Osteocyte (in vitro differentiated cells): ENCODE data around the gene VPS37B. TPM values are rescaled to one million over a fixed set of nuclear protein-coding genes. Genes with fewer than 3 reads are reported as not detected.

Source experiments
- DNase-seq: peaks from one replicate; pipeline ENCODE4 v3.0.0; 2021; ENCODE audit warnings: mixed read lengths; ENCODE audit not compliant: unreplicated experiment; ENCODE audit errors: extremely low spot score
- H3K27ac Mint-ChIP-seq: one replicate; pipeline ENCODE4 v1.8.0; 2021; ENCODE audit warnings: mild to moderate bottlenecking, mixed read lengths; ENCODE audit not compliant: unreplicated experiment
- H3K27me3 Mint-ChIP-seq: one replicate; pipeline ENCODE4 v1.8.0; 2021; ENCODE audit warnings: mixed read lengths; ENCODE audit not compliant: unreplicated experiment
- H3K36me3 Mint-ChIP-seq: one replicate; pipeline ENCODE4 v1.8.0; 2021; ENCODE audit warnings: mixed read lengths; ENCODE audit not compliant: unreplicated experiment
- H3K4me1 Mint-ChIP-seq: one replicate; pipeline ENCODE4 v1.8.0; 2021; ENCODE audit warnings: mixed read lengths; ENCODE audit not compliant: unreplicated experiment
- H3K4me3 Mint-ChIP-seq: one replicate; pipeline ENCODE4 v1.8.0; 2021; ENCODE audit warnings: mild to moderate bottlenecking, moderate library complexity, mixed read lengths; ENCODE audit not compliant: unreplicated experiment
- H3K9me3 Mint-ChIP-seq: one replicate; pipeline ENCODE4 v1.8.0; 2021; ENCODE audit warnings: mixed read lengths; ENCODE audit not compliant: unreplicated experiment
- CTCF ChIP-seq: fragments of 200-600 bp; sonication (generic); IDR thresholded peaks from 2 replicates; pipeline ENCODE4 v1.5.0; 2021; ENCODE audit warnings: antibody characterized with exemption, mild to moderate bottlenecking, moderate library complexity
- total RNA-seq: library from RNA; stranded (reverse); gene quantifications from 2 replicates; pipeline ENCODE4 v1.2.1, GENCODE V29; 2021

The VPS37B gene
- total RNA-seq, 1 donor from 2014 or later = 27.5 TPM

DNA sequence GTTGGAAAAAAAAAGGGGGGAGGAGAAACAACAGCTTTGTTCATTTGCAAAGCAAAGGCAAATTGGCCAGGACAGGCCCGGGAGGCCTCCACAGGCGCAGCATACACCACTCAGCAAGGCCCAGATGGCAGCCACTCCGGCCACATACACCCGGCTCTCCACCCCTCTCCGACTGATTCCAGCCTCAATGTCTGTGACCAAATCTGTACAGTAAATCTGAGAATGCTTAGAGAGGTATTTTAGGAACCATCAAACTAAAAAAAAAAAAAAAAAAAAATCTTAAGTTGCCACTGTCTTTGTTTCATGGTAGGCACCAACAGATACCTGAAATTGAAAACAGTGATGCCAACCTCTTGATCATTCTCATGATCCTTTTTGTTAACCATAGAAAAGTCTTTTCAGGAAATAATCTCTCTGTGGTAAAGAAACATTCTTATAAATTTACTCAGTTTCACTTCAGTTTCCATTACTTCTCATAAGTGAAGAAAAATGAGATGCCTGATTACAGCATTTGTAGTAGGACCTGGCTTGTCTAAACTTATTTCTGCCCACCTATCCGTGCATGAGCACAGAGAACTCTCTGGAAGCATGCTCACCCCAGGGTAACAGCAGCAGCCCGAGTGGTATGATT, 20.2 kb downstream of the VPS37B start:
- no peak overlapping the region for H3K4me3 Mint-ChIP-seq
- no peak for DNase-seq
- H3K27ac Mint-ChIP-seq = peak overlapping the region; percentile 59
- H3K4me1 Mint-ChIP-seq = peaks cover 70% of the 10 kb centered on the region
- no peaks in the 10 kb centered on the region for H3K9me3 Mint-ChIP-seq
- peaks cover 2% of the 10 kb centered on the region for H3K36me3 Mint-ChIP-seq
- TF ChIP-seq CTCF = no peak
- H3K27me3 Mint-ChIP-seq = no peaks in the 10 kb centered on the region

DNA sequence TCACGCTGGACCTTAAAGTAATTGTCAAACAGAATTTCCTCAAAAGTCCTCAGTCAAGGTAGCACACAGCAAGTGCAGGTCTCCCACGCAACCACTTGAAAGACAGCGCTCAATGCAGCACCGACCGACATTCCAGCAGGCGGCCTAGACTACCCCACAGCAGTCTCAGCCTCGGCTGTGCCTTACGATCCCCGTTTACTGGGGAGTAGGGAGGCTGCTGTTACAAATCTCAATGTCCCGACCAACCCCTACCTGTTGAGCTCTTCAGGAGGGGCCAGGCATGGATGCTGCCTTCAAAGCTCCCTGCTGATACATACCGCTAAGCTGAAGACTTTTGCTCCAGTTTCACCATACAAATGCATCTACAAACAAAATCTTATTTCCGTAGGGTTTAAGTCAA, 21.8 kb downstream of the VPS37B start:
- no peak for TF ChIP-seq CTCF
- no peak overlapping the region for H3K27ac Mint-ChIP-seq
- H3K4me3 Mint-ChIP-seq = no peak overlapping the region
- peaks cover 10% of the 10 kb centered on the region for H3K36me3 Mint-ChIP-seq
- H3K4me1 Mint-ChIP-seq = peaks cover 70% of the 10 kb centered on the region
- DNase-seq = no peak
- H3K9me3 Mint-ChIP-seq = no peaks in the 10 kb centered on the region
- no peaks in the 10 kb centered on the region for H3K27me3 Mint-ChIP-seq

DNA sequence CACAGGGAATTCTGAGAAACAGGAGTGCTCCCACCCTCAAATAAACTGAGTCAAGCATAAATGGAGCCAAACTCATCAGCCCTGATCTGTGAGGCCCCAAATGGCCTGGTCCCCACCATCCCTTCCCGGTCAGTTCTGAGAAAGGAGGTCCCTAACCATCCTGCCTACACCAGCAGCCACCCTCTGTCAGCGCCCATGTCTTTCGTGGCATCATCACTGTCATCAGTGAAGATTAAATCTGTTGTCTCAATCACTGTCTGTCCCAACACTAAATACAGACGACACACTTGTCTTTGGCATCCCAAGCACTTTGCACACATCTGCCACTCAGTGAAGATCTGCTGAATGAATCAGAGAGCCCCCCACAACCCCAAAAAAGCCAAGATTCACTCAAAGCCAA, 22.4 kb downstream of the VPS37B start:
- H3K4me3 Mint-ChIP-seq = no peak overlapping the region
- peak overlapping the region; percentile 93 for H3K27ac Mint-ChIP-seq
- no peak for DNase-seq
- no peaks in the 10 kb centered on the region for H3K27me3 Mint-ChIP-seq
- no peak for TF ChIP-seq CTCF
- peaks cover 15% of the 10 kb centered on the region for H3K36me3 Mint-ChIP-seq
- peaks cover 69% of the 10 kb centered on the region for H3K4me1 Mint-ChIP-seq
- H3K9me3 Mint-ChIP-seq = no peaks in the 10 kb centered on the region

DNA sequence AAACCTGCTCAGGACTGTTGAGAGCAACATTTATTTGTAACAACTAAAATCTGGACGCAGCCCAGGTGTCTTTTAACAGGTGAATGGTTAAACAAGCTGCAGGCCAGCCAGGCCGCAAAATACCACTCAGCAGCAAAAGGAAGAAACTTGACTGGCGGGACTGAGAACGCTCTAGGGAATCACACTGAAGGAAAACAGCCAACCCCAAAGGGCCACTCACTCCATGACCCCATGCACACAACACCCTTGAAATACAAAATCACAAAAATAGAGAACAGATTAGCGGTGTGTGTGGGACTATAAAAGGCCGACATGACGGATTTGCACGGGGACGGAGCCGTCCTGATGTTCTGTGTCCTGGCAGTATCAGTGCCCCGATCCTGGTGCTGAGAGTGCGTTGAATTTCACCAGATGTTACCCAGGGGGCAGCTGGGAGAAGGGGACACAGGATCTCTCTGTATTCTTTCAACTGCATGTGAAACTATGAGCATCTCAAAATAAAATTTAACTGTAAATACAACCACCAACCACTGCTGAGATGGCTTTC, 23.0 kb downstream of the VPS37B start:
- no peaks in the 10 kb centered on the region for H3K27me3 Mint-ChIP-seq
- H3K4me3 Mint-ChIP-seq = no peak overlapping the region
- peaks cover 66% of the 10 kb centered on the region for H3K4me1 Mint-ChIP-seq

More for the DNA sequence above, 23.0 kb downstream of the VPS37B start:
- peak overlapping the region; percentile 93 for H3K27ac Mint-ChIP-seq
- H3K36me3 Mint-ChIP-seq = peaks cover 15% of the 10 kb centered on the region
- no peak for DNase-seq
- no peak for TF ChIP-seq CTCF
- no peaks in the 10 kb centered on the region for H3K9me3 Mint-ChIP-seq
